Right cardiac atrium (tissue), 5 donors: Measurements from ENCODE around the gene RHEX. TPM values are rescaled to one million over a fixed set of nuclear protein-coding genes. Genes with fewer than 3 reads are reported as not detected.
A peak's percentile ranks its signal among the peaks of the same experiment; 100 is the strongest.

Experiments used
- ATAC-seq, 2 donors: fragments of 200-7000 bp; cut with Tn5 transposase; one replicate each; pipeline versions ENCODE4 v1.8.0 to v1.9.1; 2020; ENCODE audit warnings: moderate library complexity in 2 of 2, mild to moderate bottlenecking in 1 of 2
- DNase-seq, 3 donors: peaks; one replicate each; pipeline ENCODE4 v3.0.0-alpha.2; 2020
- H3K27ac ChIP-seq: one replicate; pipeline ENCODE4 v1.5.1; 2013; ENCODE audit warnings: mild to moderate bottlenecking, low read length, control low read depth, moderate library complexity
- H3K27me3 ChIP-seq: one replicate; pipeline ENCODE4 v1.6.1; 2013; ENCODE audit not compliant: control insufficient read depth, insufficient read depth
- H3K4me1 ChIP-seq: one replicate; pipeline ENCODE4 v1.6.1; 2013; ENCODE audit warnings: low read length; ENCODE audit not compliant: control insufficient read depth, insufficient read depth
- H3K4me3 ChIP-seq: one replicate; pipeline ENCODE4 v1.5.1; 2013; ENCODE audit warnings: low read length, control low read depth
- H3K9me3 ChIP-seq: one replicate; pipeline ENCODE4 v1.6.1; 2013; ENCODE audit warnings: low read length; ENCODE audit not compliant: control insufficient read depth
- WGBS: extraction: QIAGEN DNeasy Blood & Tissue Kit; methylation state at CpG from one replicate; pipeline ENCODE4 v1.1.7; 2013; 5-methylcytosine and 5-hydroxymethylcytosine counted together
- intact Hi-C, 4 donors: fragments of 100-400 bp; cut with DNase I; formaldehyde crosslinking; loops; one replicate each; pipeline versions ENCODE4 v1.11.0 to v1.14.0; 2022 to 2023
- polyA plus RNA-seq: library from polyadenylated mRNA; stranded (reverse); fragments of 200-250 nt; gene quantifications from one replicate; pipeline ENCODE4 v1.2.3, GENCODE V29; 2013
- total RNA-seq, 4 donors: library from RNA; stranded (reverse); fragmentation: NEBNext Ultra II Directional; extraction: Animal tissue kit (Norgen Biotek cat#: 25700); gene quantifications; one replicate each; pipeline ENCODE4 v1.2.1, GENCODE V29; 2021
- donor health status: healthy with polysubstance abuse.
- donor health status: DM: no; HTN: yes; CAD: no.
- donor health status: DM: no; HTN: no; CAD: no.
- donor health status: DM: no; HTN: yes; CAD: no; lungs with severe emphysema.
- donor health status: DM: yes; HTN: yes; CAD: no.

Gene RHEX
- total and polyA plus RNA-seq, 5 donors, result 0.17 to 1.7 (median 0.82) TPM; not detected in 2

DNA sequence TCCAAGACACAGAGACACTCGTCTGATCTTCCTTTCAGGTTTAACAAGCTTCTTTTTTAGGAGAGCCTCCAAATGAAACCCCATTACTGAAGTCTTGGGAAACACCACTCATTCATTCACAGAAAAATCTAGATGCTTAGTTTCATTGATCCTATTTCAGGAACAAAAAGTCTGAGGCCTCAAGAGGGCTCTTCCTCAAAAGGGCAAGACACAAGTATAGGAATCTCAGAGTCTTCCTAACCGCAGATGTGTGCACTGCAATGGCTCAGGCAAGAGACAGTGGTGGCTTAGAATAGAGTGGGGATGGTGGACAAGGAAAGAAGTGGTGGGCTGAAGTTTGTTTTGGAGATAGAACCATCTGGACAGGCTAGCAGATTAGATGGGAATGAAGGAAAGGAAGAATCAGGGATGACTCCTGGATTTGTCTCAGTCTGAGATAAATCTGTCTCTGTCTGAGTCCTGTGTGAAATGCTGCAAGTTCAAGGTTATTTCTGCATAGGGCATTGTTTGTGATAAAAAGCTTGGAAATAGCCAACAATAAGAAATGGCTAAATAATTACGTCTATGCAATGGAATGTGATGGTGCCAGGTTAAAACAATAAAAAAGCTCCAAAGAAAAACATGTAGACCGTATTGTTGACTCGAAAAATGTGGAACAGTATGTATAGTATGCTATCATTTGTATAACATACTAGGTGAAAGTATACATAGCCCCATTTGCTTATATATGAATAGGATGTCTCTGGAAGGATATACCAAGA, 20.4 kb upstream of the RHEX start:
- DNase-seq (no peak), ATAC-seq (no peak)
- 71% methylated on average over 5 of the region's 5 CpGs for WGBS
- no peak overlapping the region for H3K27ac ChIP-seq
- intact Hi-C loops, result loop anchor here (5.0 to 10.0 kb wide), 3 partner anchors 65 to 75 kb away; no protein-coding TSS in a partner anchor
- peaks cover 3% of the 10 kb centered on the region for H3K27me3 ChIP-seq
- no peaks in the 10 kb centered on the region for H3K9me3 ChIP-seq
- no peak overlapping the region for H3K4me3 ChIP-seq
- no peaks in the 10 kb centered on the region for H3K4me1 ChIP-seq

DNA sequence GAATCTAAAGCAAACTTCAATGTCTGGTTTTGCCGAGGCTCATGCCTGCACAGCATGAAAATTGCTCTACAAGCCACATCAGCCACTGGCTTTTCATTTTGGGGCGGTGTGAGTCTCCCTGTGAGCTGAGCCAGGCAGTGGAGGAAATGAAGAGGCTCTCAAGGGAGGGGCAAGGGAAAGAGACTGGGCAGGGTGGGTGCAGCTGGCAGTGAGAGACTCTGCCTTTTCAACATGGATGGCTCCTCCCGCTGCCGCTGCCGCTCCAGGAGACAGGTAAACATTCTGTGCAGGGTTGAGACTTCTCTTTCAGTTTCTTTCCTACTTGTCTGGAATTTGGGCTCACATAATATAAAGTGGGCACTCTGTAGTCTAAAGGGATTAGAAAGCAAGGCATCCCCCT, 17.9 kb upstream of the RHEX start:
- H3K4me3 ChIP-seq, result no peak overlapping the region
- 79% methylated on average over 5 of the region's 5 CpGs for WGBS
- peaks cover 3% of the 10 kb centered on the region for H3K4me1 ChIP-seq
- peaks cover 3% of the 10 kb centered on the region for H3K27me3 ChIP-seq
- intact Hi-C loops, result loop anchor here in 1 of 4 donors (10.0 kb wide), 1 partner anchor 70 kb away; no protein-coding TSS in a partner anchor
- no peak overlapping the region for H3K27ac ChIP-seq
- ATAC-seq (no peak), DNase-seq (no peak)
- H3K9me3 ChIP-seq, result no peaks in the 10 kb centered on the region

DNA sequence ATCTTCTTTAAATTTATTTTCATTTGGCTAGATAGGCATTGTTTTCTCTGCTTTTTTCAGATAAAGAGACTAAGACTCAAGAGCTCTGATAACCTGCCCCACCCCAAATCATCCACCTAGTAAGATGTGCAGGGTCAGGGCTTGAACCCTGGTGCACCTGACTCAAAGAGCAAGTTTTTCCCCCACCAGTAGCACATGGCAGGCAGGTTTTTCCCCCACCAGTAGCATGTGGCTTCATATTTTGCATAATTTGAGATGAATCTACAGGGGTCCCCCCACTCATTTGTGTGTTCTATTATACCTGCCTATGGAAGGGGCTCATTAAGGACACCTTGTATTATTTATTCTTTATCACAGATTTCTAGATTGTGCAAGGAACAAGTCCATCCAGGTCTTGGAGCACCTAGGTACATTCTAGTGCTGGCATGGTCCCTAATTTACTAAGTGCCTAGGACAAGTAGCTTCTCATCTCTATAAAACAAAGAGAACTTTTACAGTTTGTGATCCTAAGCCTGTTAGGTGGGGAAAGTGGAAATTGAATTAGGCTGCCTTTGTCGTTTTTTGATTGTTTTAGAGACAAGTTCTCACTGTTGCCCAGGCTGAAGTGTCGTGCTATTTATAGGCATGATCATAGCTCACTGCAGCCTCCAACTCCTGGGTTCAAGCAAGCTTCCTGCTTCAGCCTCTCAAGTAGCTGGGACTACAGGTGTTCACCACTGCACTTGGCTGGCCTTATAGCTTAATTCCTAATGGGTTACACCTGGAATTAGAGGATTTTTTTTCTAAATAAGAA, 16.1 kb upstream of the RHEX start:
- ATAC-seq (no peak), DNase-seq (no peak)
- Histone ChIP-seq H3K9me3 (no peaks in the 10 kb centered on the region), H3K27ac (no peak overlapping the region), H3K4me1 (peaks cover 3% of the 10 kb centered on the region), H3K27me3 (peaks cover 3% of the 10 kb centered on the region), H3K4me3 (no peak overlapping the region)
- WGBS, result 20% methylated on average over 2 of the region's 2 CpGs
- intact Hi-C loops, result loop anchor here in 1 of 4 donors (10.0 kb wide), 1 partner anchor 68 kb away; no protein-coding TSS in a partner anchor

DNA sequence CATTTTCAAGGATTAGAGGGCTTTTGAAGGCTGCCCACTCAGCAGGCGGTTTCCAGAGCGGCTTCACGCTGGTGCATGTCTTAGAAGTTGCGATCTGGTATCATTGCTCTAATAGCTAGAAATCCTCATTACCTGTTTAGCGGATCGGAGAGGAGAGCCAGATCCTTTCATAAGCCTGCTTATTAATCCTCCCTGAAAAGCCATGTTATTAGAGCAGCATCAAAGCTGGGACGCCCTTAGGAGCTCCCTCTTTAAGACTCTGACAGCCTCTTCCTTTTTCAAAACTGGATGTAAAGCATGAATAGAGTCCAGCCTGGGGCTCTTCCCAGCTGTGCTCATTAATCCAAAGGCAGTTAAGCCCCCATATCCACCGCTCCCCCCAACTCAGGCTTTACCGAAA, 15.4 kb upstream of the RHEX start:
- Histone ChIP-seq H3K9me3 (no peaks in the 10 kb centered on the region), H3K4me3 (no peak overlapping the region), H3K27ac (no peak overlapping the region), H3K4me1 (peaks cover 3% of the 10 kb centered on the region), H3K27me3 (peaks cover 3% of the 10 kb centered on the region)
- intact Hi-C loops, result loop anchor here in 1 of 4 donors (10.0 kb wide), 1 partner anchor 67 kb away; no protein-coding TSS in a partner anchor
- 92% methylated on average over 9 of the region's 9 CpGs for WGBS
- ATAC-seq (no peak), DNase-seq (no peak)

DNA sequence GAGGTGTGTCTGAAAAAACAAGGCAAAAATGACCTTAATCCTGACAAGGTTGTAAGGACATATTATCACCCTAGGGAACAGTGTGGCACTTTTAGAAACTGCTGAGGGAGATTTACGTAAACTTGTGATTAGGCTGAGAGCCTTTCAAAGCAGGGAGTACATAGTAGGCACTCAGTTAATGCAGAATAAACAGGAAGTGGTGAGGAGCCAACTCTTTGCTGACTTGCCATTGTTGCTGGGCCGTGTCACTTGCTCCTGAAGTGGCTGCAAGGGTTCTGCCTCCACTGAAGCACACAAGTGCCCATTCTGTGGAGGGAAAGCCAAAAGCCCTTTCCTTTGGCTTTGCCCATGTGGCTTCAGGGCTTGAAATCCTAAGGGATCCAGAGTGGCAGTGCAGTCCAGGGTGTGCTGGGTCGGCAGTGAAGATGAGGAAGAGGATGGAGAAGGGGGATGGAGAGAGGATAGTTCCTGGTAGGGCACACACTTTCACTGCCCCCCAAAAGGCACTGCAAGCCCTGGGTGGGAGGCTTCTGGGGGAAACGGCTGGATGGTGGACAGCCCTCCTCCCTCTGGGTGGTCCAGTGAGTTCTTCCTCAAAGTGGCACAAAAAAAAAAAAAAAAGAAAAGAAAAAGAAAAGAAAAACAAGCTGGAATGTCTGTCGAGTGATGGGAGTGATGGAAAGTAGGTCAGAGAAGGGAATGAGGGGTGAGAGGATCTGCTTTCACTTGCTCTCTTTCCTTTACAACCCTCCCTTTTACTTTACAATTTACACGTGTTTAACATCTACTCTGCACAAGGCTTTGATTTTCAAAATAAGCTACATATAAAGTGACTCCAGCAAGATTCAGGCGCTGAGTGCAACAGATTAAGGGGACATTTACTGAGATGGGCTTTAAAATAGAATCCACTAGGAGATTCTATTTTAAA, 13.7 kb upstream of the RHEX start:
- peaks cover 3% of the 10 kb centered on the region for H3K27me3 ChIP-seq
- no peak overlapping the region for H3K4me3 ChIP-seq
- intact Hi-C loops, result loop anchor here in 1 of 4 donors (10.0 kb wide), 1 partner anchor 65 kb away; no protein-coding TSS in a partner anchor
- ATAC-seq (no peak), DNase-seq (no peak)
- H3K9me3 ChIP-seq, result no peaks in the 10 kb centered on the region
- WGBS, result 37% methylated on average over 7 of the region's 7 CpGs
- H3K27ac ChIP-seq, result no peak overlapping the region
- peaks cover 3% of the 10 kb centered on the region for H3K4me1 ChIP-seq

DNA sequence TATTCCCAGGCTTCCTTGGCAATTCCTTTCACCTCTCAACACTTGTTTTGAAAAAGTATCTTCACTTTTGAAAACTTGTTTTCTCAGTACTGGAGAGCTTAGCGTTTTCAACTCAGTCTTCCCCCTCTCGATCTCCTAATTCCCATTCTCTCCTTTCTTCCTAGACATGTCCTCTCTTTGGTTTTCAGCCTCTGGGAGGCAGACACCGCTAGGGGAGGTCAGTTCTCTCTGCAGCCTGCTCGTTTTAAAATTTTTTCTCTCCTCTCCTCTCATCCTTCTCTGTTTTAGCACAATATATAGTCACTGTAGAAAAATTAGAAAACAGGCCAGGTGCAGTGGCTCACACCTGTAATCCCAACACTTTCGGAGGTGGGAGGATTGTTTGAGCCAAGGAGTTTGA, 12.6 kb upstream of the RHEX start:
- no peak for ATAC-seq
- WGBS, result 67% methylated on average over 5 of the region's 5 CpGs
- no peak overlapping the region for H3K4me3 ChIP-seq
- no peaks in the 10 kb centered on the region for H3K27me3 ChIP-seq
- H3K4me1 ChIP-seq, result peaks cover 3% of the 10 kb centered on the region
- intact Hi-C loops, result no loop called here
- no peaks in the 10 kb centered on the region for H3K9me3 ChIP-seq
- no peak for DNase-seq
- H3K27ac ChIP-seq, result no peak overlapping the region

DNA sequence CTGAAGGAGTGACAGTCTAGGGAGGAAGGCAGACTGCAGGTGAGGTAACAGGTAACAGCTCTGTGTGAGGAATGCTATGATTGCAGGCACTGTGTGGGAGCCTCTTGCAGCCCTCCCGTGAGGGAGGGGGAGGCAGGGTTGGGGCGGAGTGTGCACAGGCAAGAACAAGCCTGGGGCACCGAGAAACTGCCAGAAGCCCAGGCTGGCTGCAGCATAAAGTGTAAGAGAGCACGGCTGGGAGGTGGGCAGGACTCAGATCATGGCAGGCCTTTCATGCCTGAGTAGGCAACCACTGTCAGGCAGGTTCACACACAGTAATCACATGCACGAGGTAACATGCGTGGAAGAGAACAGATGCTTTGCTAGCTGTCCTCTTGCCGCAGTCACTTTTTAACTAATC, 11.3 kb upstream of the RHEX start:
- H3K27ac ChIP-seq, result no peak overlapping the region
- H3K9me3 ChIP-seq, result no peaks in the 10 kb centered on the region

DNA sequence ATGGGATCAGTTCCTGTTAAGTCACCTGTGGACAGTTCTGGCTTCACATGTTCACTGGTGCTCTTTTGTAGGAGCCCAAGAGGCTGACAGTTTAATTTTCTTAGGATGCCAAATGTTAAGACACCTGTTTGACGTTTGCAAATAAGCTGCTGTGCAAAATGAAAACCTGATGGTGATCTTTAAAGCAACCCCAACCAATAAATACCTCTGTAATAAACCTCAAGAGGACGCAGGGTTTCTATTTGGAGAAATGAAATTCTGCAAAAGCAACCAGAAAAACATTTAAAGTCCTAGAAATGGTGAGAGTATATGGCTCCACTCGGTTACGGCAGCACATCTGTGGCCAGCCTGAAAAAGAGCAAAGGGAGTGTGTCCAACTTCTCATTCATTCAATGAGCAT, 5.7 kb upstream of the RHEX start:
- Histone ChIP-seq H3K9me3 (no peaks in the 10 kb centered on the region), H3K4me3 (no peak overlapping the region), H3K27me3 (no peaks in the 10 kb centered on the region), H3K4me1 (peaks cover 2% of the 10 kb centered on the region), H3K27ac (no peak overlapping the region)
- no peak for ATAC-seq
- 78% methylated on average over 4 of the region's 4 CpGs for WGBS
- DNase-seq, result no peak
- intact Hi-C loops, result no loop called here

More for the DNA sequence above, 11.3 kb upstream of the RHEX start:
- H3K4me3 ChIP-seq, result no peak overlapping the region
- no peak for DNase-seq
- intact Hi-C loops, result no loop called here
- peaks cover 3% of the 10 kb centered on the region for H3K4me1 ChIP-seq
- ATAC-seq, result no peak
- no peaks in the 10 kb centered on the region for H3K27me3 ChIP-seq
- WGBS, result 68% methylated on average over 7 of the region's 7 CpGs

DNA sequence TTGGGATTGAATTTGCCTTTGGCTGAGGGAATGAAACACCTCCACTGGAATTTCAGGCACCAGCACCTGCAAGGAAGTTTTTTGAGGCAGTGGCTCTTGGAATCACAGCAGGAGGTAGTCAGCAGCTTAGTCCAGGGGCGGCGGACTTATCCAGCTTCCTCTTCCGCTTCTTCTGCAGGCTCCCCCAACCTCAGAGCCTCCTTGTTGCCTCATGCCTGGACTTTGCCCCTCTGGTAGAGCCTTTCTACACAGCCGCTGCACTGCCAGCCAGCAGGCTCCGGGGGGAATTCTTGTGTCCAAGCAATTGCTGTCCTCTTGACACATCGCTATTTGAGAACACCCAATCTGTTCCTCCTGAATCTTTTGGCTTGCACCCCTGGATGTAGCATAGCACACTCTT, 4.4 kb upstream of the RHEX start:
- H3K4me3 ChIP-seq, result no peak overlapping the region
- H3K9me3 ChIP-seq, result no peaks in the 10 kb centered on the region
- ATAC-seq (peak in 1 of 2 donors; percentile 64), DNase-seq (peak; percentile 24 to 61 (median 55))
- H3K27ac ChIP-seq, result no peak overlapping the region
- WGBS, result 67% methylated on average over 6 of the region's 6 CpGs
- intact Hi-C loops, result no loop called here
- peaks cover 2% of the 10 kb centered on the region for H3K4me1 ChIP-seq
- no peaks in the 10 kb centered on the region for H3K27me3 ChIP-seq

DNA sequence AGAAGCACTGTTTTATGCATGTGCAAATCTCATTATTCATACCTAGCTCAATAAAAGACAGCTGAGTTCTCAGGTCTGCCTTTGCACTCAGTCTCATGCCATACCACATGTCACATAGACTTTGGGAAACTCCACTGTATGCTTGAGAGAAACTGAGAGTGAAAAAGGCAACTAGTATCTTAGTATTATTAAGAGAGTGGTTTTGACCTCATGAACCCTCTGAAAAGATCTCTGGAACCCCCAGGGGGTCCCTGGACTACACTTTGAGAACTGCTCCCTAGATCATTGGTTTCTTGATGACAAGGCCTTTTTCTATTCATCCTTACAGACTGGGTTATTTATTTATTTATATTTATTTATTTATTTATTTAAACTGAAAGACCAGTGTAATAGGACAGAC, 3.7 kb upstream of the RHEX start:
- Histone ChIP-seq H3K27me3 (no peaks in the 10 kb centered on the region), H3K4me1 (peaks cover 2% of the 10 kb centered on the region), H3K4me3 (no peak overlapping the region), H3K27ac (no peak overlapping the region), H3K9me3 (no peaks in the 10 kb centered on the region)
- no peak for DNase-seq
- ATAC-seq, result no peak
- intact Hi-C loops, result no loop called here
